Gastrocnemius medialis (tissue), 4 donors: ENCODE results near the gene HEPHL1. TPM values are rescaled to one million over a fixed set of nuclear protein-coding genes. Genes with fewer than 3 reads are reported as not detected.
"Not testable (repeated sequence)": the region's sequence is repeated elsewhere in the genome, so short reads cannot be mapped to it uniquely, and the experiment has no call there.

Experiments used
- ATAC-seq, 2 donors: fragments of 150-250 bp; one replicate each; pipeline ENCODE4 v1.9.1; 2016
- DNase-seq, 2 donors: peaks; one replicate each; pipeline ENCODE4 v3.0.0-alpha.2; 2019
- H3K27ac ChIP-seq, 4 donors: fragments of 200-600 bp; sonication (generic); 1 replicate in 1 of 4; 2 replicates in 3 of 4; pipeline ENCODE4 v1.5.1; 2016 to 2018; ENCODE audit warnings: mild to moderate bottlenecking in 2 of 4, moderate library complexity in 1 of 4
- H3K27me3 ChIP-seq, 3 donors: fragments of 200-600 bp; sonication (generic) in 2 of 3; 1 replicate in 1 of 3; 2 replicates in 2 of 3; pipeline versions ENCODE4 v1.5.1 to v1.6.0; 2016 to 2019; ENCODE audit warnings: mild to moderate bottlenecking in 1 of 3, moderate library complexity in 1 of 3
- H3K36me3 ChIP-seq, 2 donors: fragments of 200-600 bp; sonication (generic) in 1 of 2; one replicate each; pipeline ENCODE4 v1.5.1; 2017 to 2018
- H3K4me1 ChIP-seq, 2 donors: fragments of 200-600 bp; sonication (generic) in 1 of 2; one replicate each; pipeline ENCODE4 v1.5.1; 2016 to 2017; ENCODE audit warnings: mild to moderate bottlenecking in 2 of 2
- H3K4me3 ChIP-seq, 4 donors: fragments of 200-600 bp; sonication (generic) in 3 of 4; 1 replicate in 1 of 4; 2 replicates in 3 of 4; pipeline ENCODE4 v1.5.1; 2016 to 2019; ENCODE audit warnings: mild to moderate bottlenecking in 2 of 4
- H3K9me3 ChIP-seq, 3 donors: fragments of 200-600 bp; sonication (generic) in 2 of 3; 1 replicate in 1 of 3; 2 replicates in 2 of 3; pipeline ENCODE4 v1.5.1; 2016 to 2019
- POLR2A ChIP-seq, 2 donors: fragments of 450-650 bp; IDR thresholded peaks; one replicate each; pipeline ENCODE4 v1.6.1; 2017; ENCODE audit warnings: antibody characterized with exemption in 2 of 2, mild to moderate bottlenecking in 2 of 2, moderate library complexity in 2 of 2
- in situ Hi-C, 4 donors: fragments of 200-750 bp; cut with MboI; loops; one replicate each; pipeline versions ENCODE4 v1.15.0 to v1.8.0; 2017; ENCODE audit warnings: low sequenced_read_pairs in 4 of 4
- intact Hi-C: fragments of 100-400 bp; cut with DNase I; formaldehyde crosslinking; loops from one replicate; pipeline ENCODE4 v1.15.1; 2023; ENCODE audit warnings: low total_unique reads
- total RNA-seq, 4 donors: library from RNA; depleted of rRNA; stranded (reverse); fragments of >200 nt; gene quantifications; one replicate each; pipeline versions ENCODE4 v1.1.0 to v1.2.3, GENCODE V29; 2016
- TF ChIP-seq, protein P1 (sequence below), 5 experiments: fragments of 450-650 bp in 3 of 5; fragments of 200-600 bp in 2 of 5; sonication (generic) in 2 of 5; IDR thresholded peaks in 4 of 5; conservative IDR thresholded peaks in 1 of 5; 1 replicate in 4 of 5; 2 replicates in 1 of 5; pipeline ENCODE4 v1.5.1; 2016 to 2019; ENCODE audit warnings: antibody characterized with exemption in 5 of 5, mild to moderate bottlenecking in 3 of 5, moderate library complexity in 3 of 5

Gene HEPHL1
- total RNA-seq, 4 donors from 2014 or later, result not detected

DNA sequence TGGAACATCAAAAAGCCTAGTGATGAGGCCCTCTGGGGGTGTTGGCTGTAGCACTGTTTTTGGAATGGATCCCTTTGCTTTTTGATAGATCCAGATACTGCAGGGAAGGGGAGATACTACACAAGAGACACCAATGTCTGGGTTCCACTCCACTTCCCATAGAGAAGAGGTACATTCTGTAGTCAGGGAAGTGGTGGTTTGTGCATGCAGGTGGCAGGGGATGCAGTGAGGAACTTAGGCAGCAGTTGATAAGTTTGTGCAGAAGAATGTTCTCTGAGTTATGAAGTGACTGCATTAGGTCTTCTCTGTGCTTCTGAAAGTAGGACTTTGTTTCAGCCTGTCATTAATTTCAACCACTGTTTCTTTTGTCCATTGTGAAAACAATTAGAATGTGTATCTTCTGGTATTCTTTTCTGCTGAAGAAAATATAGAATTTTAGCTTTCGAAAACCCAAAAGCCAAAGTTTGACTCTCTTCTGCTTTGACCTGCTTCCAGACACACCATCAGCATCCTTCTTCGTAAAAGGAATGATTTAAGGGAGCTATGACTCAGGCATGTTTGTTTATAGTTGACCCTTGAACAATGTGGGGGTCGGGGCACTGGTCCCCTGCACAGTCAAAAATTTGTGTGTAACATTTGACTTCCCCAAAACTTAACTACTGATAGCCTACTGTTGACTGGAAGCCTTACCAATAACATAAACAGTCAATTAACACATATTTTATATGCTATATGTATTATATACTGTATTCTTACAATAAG is 133.1 kb downstream of the HEPHL1 start:
- DNase-seq (no peak), ATAC-seq (no peak)
- H3K27me3 ChIP-seq, result no peaks in the 10 kb centered on the region
- no peak overlapping the region for H3K27ac ChIP-seq
- no peak overlapping the region for H3K4me3 ChIP-seq
- no peaks in the 10 kb centered on the region for H3K9me3 ChIP-seq
- in situ Hi-C loops (no loop called here), intact Hi-C loops (loop anchor here (10.0 kb wide), 1 partner anchor 911 kb away; the partner anchor contains the start of gene SRSF8)
- TF ChIP-seq, protein P1, sequence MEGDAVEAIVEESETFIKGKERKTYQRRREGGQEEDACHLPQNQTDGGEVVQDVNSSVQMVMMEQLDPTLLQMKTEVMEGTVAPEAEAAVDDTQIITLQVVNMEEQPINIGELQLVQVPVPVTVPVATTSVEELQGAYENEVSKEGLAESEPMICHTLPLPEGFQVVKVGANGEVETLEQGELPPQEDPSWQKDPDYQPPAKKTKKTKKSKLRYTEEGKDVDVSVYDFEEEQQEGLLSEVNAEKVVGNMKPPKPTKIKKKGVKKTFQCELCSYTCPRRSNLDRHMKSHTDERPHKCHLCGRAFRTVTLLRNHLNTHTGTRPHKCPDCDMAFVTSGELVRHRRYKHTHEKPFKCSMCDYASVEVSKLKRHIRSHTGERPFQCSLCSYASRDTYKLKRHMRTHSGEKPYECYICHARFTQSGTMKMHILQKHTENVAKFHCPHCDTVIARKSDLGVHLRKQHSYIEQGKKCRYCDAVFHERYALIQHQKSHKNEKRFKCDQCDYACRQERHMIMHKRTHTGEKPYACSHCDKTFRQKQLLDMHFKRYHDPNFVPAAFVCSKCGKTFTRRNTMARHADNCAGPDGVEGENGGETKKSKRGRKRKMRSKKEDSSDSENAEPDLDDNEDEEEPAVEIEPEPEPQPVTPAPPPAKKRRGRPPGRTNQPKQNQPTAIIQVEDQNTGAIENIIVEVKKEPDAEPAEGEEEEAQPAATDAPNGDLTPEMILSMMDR (IDR thresholded peaks at IDR 0.05 in 4 of 5, conservative IDR thresholded peaks at IDR 0.05 in 1 of 5), result no peak
- TF ChIP-seq POLR2A (IDR thresholded peaks at IDR 0.05), result no peak
- H3K4me1 ChIP-seq, result peaks cover 19 to 28% of the 10 kb centered on the region in 2 donors
- H3K36me3 ChIP-seq, result peaks cover 0 to 5% of the 10 kb centered on the region in 2 donors

DNA sequence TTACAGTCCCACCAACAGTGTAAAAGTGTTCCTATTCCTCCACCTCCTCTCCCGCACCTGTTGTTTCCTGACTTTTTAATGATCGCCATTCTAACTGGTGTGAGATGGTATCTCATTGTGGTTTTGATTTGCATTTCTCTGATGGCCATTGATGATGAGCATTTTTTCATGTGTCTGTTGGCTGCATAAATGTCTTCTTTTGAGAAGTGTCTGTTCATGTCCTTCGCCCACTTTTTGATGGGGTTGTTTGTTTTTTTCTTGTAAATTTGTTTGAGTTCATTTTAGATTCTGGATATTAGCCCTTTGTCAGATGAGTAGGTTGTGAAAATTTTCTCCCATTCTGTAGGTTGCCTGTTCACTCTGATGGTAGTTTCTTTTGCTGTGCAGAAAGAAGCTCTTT is 136.2 kb downstream of the HEPHL1 start:
- DNase-seq, in situ Hi-C loops, H3K36me3 ChIP-seq, H3K4me1 ChIP-seq, H3K27ac ChIP-seq, H3K27me3 ChIP-seq, ATAC-seq, H3K9me3 ChIP-seq, H3K4me3 ChIP-seq: not testable (repeated sequence)
- intact Hi-C loops, result loop anchor here (10.0 kb wide), 1 partner anchor 907 kb away; the partner anchor contains the start of gene SRSF8

Other genes starting within 250 kb of the HEPHL1 start
- 10 to 100 TPM; 12.3 to 14.0 (median 13.4) TPM for gene MED17, start 237.1 kb upstream of the HEPHL1 start, total RNA-seq
- not detected for gene VSTM5, start 170.7 kb upstream of the HEPHL1 start, total RNA-seq
- gene PANX1, start 107.5 kb downstream of the HEPHL1 start, total RNA-seq, result 100 to 1,000 TPM in 1 of 4 donors, 10 to 100 TPM in 3; 29.1 to 109 (median 37.9) TPM